H1 (cell line): ENCODE data around the gene ARID5B. TPM values are rescaled to one million over a fixed set of nuclear protein-coding genes. Genes with fewer than 3 reads are reported as not detected.

Source experiments
- CEBPB ChIP-seq: IDR thresholded peaks from 2 replicates; pipeline ENCODE4 v1.6.1; 2012; ENCODE audit warnings: low read depth, low read length
- RXRA ChIP-seq: IDR thresholded peaks from 2 replicates; pipeline ENCODE4 v1.6.1; 2011; ENCODE audit warnings: low read depth, mild to moderate bottlenecking, low read length, moderate library complexity; ENCODE audit not compliant: insufficient read depth
- SP1 ChIP-seq: IDR thresholded peaks from 2 replicates; pipeline ENCODE4 v1.6.1; 2011; ENCODE audit warnings: low read depth, low read length
- SP2 ChIP-seq: IDR thresholded peaks from 2 replicates; pipeline ENCODE4 v1.6.1; 2012; ENCODE audit warnings: mild to moderate bottlenecking, low read length, inconsistent platforms
- TBP ChIP-seq: IDR thresholded peaks from 2 replicates; pipeline ENCODE4 v1.6.1; 2011; ENCODE audit warnings: low read depth, low read length, improper control_type of control experiment
- polyA plus RNA-seq, 7 experiments: library from polyadenylated mRNA; depleted of rRNA in 3 of 7; stranded (reverse) in 5 of 7; unstranded in 2 of 7; fragments of >200 nt in 5 of 7; fragments of 200-250 nt in 2 of 7; gene quantifications; 1 replicate in 5 of 7; 2 replicates in 1 of 7; 4 replicates in 1 of 7; pipeline versions ENCODE4 v1.2.1 to v1.2.3, GENCODE V29; 2011 to 2013; ENCODE audit warnings: missing spikeins in 2 of 7, mixed read lengths in 2 of 7
- total RNA-seq: library from RNA; stranded (reverse); fragmentation: NEBNext Ultra II Directional; extraction: Animal tissue kit (Norgen Biotek cat#: 25700); gene quantifications from 2 replicates; pipeline ENCODE4 v1.2.1, GENCODE V29; 2021

ARID5B gene
- total and polyA plus RNA-seq, 2 of the 8 experiments (the other 6 are each of a cell fraction or from before 2014, with no cell fraction given) = 0.21 to 1.1 TPM

GRCh38 chr10:61855771-61856170 is 45.7 kb upstream of the ARID5B start (continued):
- no peak for TF ChIP-seq RXRA
- no peak for TF ChIP-seq SP2
- no peak for TF ChIP-seq CEBPB
- TF ChIP-seq TBP = no peak
- TF ChIP-seq SP1 = no peak
